Left lung (tissue), 10 donors: ENCODE measurements around the gene ZNF329. TPM values are rescaled to one million over a fixed set of nuclear protein-coding genes. Genes with fewer than 3 reads are reported as not detected.

Source experiments
- ATAC-seq: fragments of 200-7000 bp; cut with Tn5 transposase; one replicate; pipeline ENCODE4 v1.9.1; 2020; ENCODE audit warnings: moderate library complexity
- DNase-seq, 4 donors: peaks; one replicate each; pipeline ENCODE4 v3.0.0-alpha.2; 2013 to 2020
- H3K27ac ChIP-seq, 2 donors: fragments of 200-600 bp; sonication (generic) in 1 of 2; one replicate each; pipeline versions ENCODE4 v1.5.0 to v1.8.0; 2020 to 2021
- H3K27me3 ChIP-seq, 2 donors: fragments of 200-600 bp; sonication (generic) in 1 of 2; one replicate each; pipeline versions ENCODE4 v1.5.0 to v1.8.0; 2020 to 2021
- H3K36me3 ChIP-seq, 2 donors: fragments of 200-600 bp; sonication (generic) in 1 of 2; one replicate each; pipeline versions ENCODE4 v1.5.0 to v1.8.0; 2020 to 2021
- H3K4me1 ChIP-seq, 2 donors: fragments of 200-600 bp; one replicate each; pipeline ENCODE4 v1.8.0; 2021
- H3K4me3 ChIP-seq, 2 donors: fragments of 200-600 bp; sonication (generic) in 1 of 2; one replicate each; pipeline versions ENCODE4 v1.5.0 to v1.8.0; 2020 to 2021; ENCODE audit warnings: mild to moderate bottlenecking in 1 of 2
- H3K9me3 ChIP-seq, 2 donors: fragments of 200-600 bp; sonication (generic) in 1 of 2; one replicate each; pipeline versions ENCODE4 v1.5.0 to v1.8.0; 2020 to 2021
- CTCF ChIP-seq, 2 donors: fragments of 200-600 bp; sonication (generic) in 1 of 2; IDR thresholded peaks; one replicate each; pipeline versions ENCODE4 v1.5.0 to v1.8.0; 2021; ENCODE audit warnings: antibody characterized with exemption in 2 of 2
- intact Hi-C, 2 donors: fragments of 100-400 bp; cut with DNase I; formaldehyde crosslinking; loops; one replicate each; pipeline versions ENCODE4 v1.11.2 to v1.14.2; 2022
- polyA plus RNA-seq, 6 donors: library from polyadenylated mRNA; unstranded; fragments of 120-200 nt; gene quantifications; one replicate each; pipeline ENCODE4 v1.2.1, GENCODE V29; 2013; ENCODE audit not compliant: insufficient read length in 6 of 6
- total RNA-seq, 2 donors: library from RNA; stranded (reverse); fragmentation: NEBNext Ultra II Directional; extraction: Animal tissue kit (Norgen Biotek cat#: 25700); gene quantifications; one replicate each; pipeline ENCODE4 v1.2.1, GENCODE V29; 2021
- donor health status: DM: no; HTN: yes; CAD: no.
- donor health status: DM: no; HTN: no; CAD: no.

The ZNF329 gene
- total and polyA plus RNA-seq, 8 donors, result 7.9 to 22.9 (median 20.6) TPM

DNA sequence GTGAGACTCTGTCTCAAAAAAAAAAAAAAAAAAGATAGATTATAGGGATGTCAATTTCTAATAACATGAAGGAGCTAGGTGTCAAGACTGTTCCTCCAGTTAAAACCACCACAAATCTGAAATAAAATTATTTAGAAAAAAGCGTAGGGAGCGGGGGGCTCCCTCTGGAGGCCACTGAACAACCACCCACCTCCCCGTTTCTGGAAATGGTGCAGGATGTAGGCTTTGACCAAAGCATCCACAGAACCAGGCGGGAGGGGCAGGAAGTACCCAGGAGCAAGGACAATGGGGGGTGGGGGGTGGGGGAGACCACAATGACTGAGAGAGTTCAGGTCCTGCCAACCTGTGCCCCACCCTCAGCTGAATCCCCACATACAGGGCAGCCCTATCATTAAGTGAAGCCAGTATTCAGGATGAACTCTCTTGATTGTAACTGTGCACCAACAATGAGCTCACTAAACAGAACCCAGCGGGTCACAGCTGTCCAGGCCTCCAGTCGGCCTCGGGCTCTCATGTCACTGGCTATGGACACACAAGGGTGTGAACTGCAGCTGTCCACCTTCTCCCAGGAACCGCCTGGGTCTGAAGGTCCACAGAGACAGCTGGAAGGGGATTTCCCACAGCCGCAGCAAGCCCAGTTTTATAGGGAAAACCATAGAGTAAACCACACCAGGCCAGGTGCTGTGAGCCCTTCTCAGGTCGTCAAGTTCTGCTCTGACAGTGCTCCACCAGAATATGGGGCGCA lies 59.2 kb downstream of the ZNF329 start:
- ATAC-seq (no peak), DNase-seq (no peak)
- Histone ChIP-seq H3K4me3 (no peak overlapping the region), H3K27ac (no peak overlapping the region), H3K27me3 (no peaks in the 10 kb centered on the region), H3K9me3 (peaks cover 0 to 96% of the 10 kb centered on the region in 2 donors), H3K4me1 (no peaks in the 10 kb centered on the region), H3K36me3 (peaks cover 0 to 47% of the 10 kb centered on the region in 2 donors)
- no peak for TF ChIP-seq CTCF (IDR thresholded peaks at IDR 0.05)
- intact Hi-C loops, result no loop called here

DNA sequence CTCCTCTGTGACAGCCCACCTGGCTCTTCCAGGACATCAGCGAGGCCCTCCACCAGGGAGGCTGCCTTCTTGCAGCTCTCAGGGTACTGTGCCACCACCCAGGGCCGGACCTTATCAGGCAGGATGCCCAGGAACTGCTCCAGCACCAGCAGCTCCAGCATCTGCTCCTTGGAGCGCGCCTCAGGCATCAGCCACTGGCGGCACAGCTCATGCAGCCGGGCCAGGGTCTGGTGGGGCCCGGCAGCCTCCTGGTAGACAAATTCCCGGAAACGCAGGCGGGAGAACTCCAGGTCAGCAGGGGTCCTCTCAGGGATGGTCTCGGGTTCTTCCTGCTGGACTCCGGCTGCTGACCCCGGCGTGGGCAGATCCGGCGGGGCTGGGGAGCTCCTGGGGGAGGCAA lies 60.7 kb downstream of the ZNF329 start:
- peaks cover 0 to 96% of the 10 kb centered on the region in 2 donors for H3K9me3 ChIP-seq
- H3K27ac ChIP-seq, result no peak overlapping the region
- intact Hi-C loops, result no loop called here
- no peak for TF ChIP-seq CTCF (IDR thresholded peaks at IDR 0.05)
- DNase-seq (no peak), ATAC-seq (no peak)
- H3K27me3 ChIP-seq, result no peaks in the 10 kb centered on the region
- H3K36me3 ChIP-seq, result peaks cover 0 to 59% of the 10 kb centered on the region in 2 donors
- no peaks in the 10 kb centered on the region for H3K4me1 ChIP-seq
- H3K4me3 ChIP-seq, result no peak overlapping the region

DNA sequence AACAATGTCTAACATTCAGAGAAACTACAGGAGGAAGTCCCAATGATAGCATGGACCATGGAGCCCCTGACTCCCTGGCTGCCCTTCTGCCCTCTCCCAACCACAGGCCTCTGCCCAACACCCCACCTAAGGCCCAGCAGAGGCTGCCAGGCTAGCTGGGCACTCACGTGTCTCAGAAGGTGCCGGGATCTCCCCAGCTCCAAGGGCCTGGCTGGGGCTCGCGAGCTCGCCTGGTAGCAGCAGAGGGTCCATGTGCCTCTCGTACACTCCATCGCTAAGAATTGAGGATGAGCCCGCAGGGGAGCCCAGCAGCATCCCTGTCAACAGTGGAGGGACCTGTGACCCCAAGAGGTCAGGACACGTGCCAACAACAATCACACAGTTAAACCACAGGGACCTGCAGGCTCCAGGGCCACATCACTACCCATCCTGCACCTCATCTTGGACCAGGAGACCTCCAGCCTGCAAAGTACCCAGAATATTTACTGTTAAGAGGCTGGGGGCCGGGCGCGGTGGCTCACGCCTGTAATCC lies 62.0 kb downstream of the ZNF329 start:
- peaks cover 0 to 96% of the 10 kb centered on the region in 2 donors for H3K9me3 ChIP-seq
- H3K4me3 ChIP-seq, result no peak overlapping the region
- intact Hi-C loops, result no loop called here
- no peaks in the 10 kb centered on the region for H3K4me1 ChIP-seq
- H3K36me3 ChIP-seq, result peaks cover 0 to 72% of the 10 kb centered on the region in 2 donors
- no peaks in the 10 kb centered on the region for H3K27me3 ChIP-seq
- no peak for DNase-seq
- no peak overlapping the region for H3K27ac ChIP-seq
- no peak for TF ChIP-seq CTCF (IDR thresholded peaks at IDR 0.05)
- ATAC-seq, result no peak

DNA sequence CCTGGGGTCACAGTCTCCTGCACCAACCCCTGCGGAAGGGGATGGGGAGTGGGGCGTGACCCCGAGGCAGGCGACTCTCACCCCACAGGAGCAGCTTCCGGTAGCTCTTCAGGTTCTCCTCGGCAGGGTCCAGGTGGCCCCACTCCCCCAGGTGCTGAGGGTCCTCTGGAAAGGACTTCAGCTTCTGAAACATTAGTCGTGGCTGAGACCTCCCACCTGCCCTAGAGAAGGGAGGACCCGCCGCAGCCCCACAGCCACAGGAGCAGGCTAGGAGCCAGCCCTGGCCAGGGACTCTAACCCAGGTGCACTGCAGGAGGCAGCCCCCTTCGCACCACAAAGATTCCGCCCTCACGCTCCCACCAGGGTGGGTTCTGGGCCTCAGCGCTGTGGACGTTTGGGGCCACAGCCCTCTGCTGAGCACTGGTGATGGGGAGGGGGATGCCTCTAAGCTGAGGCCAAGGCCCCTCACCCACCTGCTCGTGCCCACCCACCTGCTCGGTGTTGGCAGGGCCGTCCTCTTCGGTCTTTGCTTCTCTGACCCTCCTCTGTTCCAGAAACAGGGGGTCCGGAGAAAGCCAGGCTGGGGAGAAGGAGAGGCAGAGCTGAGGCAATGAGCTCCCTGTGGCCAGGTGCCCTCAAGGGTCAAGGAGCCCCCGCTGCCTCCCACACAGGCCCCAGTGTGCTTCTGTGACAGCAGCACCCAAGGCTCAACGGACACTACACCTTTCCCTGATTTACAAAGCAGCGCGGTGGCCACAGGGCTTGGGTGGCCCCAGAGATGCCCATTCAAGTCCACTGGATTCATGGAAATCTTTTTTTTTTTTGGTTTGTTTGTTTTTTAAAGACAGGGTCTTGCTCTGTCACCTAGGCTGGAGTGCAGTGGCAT lies 63.5 kb downstream of the ZNF329 start:
- TF ChIP-seq CTCF (IDR thresholded peaks at IDR 0.05), result no peak
- no peak for DNase-seq
- no peaks in the 10 kb centered on the region for H3K27me3 ChIP-seq
- no peaks in the 10 kb centered on the region for H3K4me1 ChIP-seq
- peaks cover 4 to 97% of the 10 kb centered on the region in 2 donors for H3K9me3 ChIP-seq
- H3K4me3 ChIP-seq, result no peak overlapping the region
- no peak overlapping the region for H3K27ac ChIP-seq
- peaks cover 0 to 70% of the 10 kb centered on the region in 2 donors for H3K36me3 ChIP-seq
- no peak for ATAC-seq
- intact Hi-C loops, result no loop called here
